Activated B cell treated with CpG ODN at 0.5 μM for 24 hours (primary cell): ENCODE data around the gene LTB4R. TPM values are rescaled to one million over a fixed set of nuclear protein-coding genes. Genes with fewer than 3 reads are reported as not detected.
A peak's percentile ranks its signal among the peaks of the same experiment; 100 is the strongest.

Experiments used
- ATAC-seq: fragments of 200-7000 bp; cut with Tn5 transposase; one replicate; pipeline ENCODE4 v1.10.0; 2021; ENCODE audit warnings: low read depth, mild to moderate bottlenecking, moderate library complexity
- CTCF ChIA-PET: fragments of 350-600 bp; sonication (Branson Sonifier 250); formaldehyde crosslinking; loops from one replicate; lab custom pipeline; 2021; ENCODE audit warnings: antibody characterized with exemption; lab: Charles Lee
- POLR2A ChIA-PET: fragments of 350-600 bp; sonication (Branson Sonifier 250); formaldehyde crosslinking; loops from one replicate; lab custom pipeline; 2021; ENCODE audit warnings: antibody characterized with exemption; lab: Charles Lee
- DNase-seq: peaks from one replicate; pipeline ENCODE4 v3.0.0; 2022
- H3K27ac Mint-ChIP-seq: one replicate; pipeline ENCODE4 v1.8.0; 2020; ENCODE audit warnings: mixed read lengths
- H3K27me3 Mint-ChIP-seq: one replicate; pipeline ENCODE4 v1.8.0; 2021; ENCODE audit warnings: mixed read lengths
- H3K36me3 Mint-ChIP-seq: one replicate; pipeline ENCODE4 v1.8.0; 2021; ENCODE audit warnings: low read depth, mixed read lengths
- H3K4me1 Mint-ChIP-seq: one replicate; pipeline ENCODE4 v1.8.0; 2021; ENCODE audit warnings: mixed read lengths
- H3K4me3 Mint-ChIP-seq: one replicate; pipeline ENCODE4 v1.8.0; 2020; ENCODE audit warnings: mild to moderate bottlenecking, mixed read lengths
- H3K9me3 Mint-ChIP-seq: one replicate; pipeline ENCODE4 v1.8.0; 2020; ENCODE audit warnings: mixed read lengths
- intact Hi-C: fragments of 100-400 bp; cut with micrococcal nuclease; formaldehyde crosslinking; loops from one replicate; pipeline ENCODE4 v1.15.1; 2024
- total RNA-seq: library from RNA; stranded (reverse); gene quantifications from 2 replicates; pipeline ENCODE4 v1.2.3, GENCODE V29; 2022
- TF ChIP-seq, protein P1 (sequence below): fragments of 200-600 bp; IDR thresholded peaks from one replicate; pipeline ENCODE4 v1.8.0; 2022; ENCODE audit warnings: antibody characterized with exemption, mild to moderate bottlenecking

Gene LTB4R
- total RNA-seq, 1 donor from 2014 or later = 8.2 TPM

DNA sequence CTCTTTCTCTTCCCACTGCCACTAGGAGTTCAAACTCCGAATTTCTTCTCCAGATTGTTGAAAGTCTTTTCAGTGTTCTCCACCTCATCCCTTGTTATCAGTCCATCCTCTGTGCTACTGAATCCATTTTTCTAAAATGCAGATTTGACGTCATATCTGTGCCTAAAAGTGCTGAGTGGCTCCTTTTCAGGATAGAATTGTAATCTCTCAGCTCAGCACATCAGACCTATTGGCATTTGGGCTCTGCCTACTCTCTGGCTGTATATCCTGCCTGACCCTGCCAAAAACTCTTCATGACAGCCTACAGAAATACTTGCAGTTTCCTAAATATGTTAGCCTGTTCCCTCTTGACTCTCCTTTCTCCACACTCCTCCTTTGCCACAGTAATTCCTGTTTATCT is 38.8 kb upstream of the LTB4R start:
- ChIA-PET CTCF (interaction anchor here (0.6 to 2.5 kb wide), 5 partner anchors 25 to 1143 kb away, joined by 3 to 30 read pairs (median 5); partner anchors contain the start of gene TINF2), POLR2A (interaction anchor here (0.7 to 9.8 kb wide), 11 partner anchors 8 to 261 kb away, joined by 3 to 175 read pairs (median 18); partner anchors contain the start of genes CBLN3, CHMP4A, DHRS1 and IRF9)
- Mint-ChIP-seq H3K4me1 (peaks cover 68% of the 10 kb centered on the region), H3K36me3 (peaks cover 23% of the 10 kb centered on the region), H3K27me3 (no peaks in the 10 kb centered on the region), H3K9me3 (no peaks in the 10 kb centered on the region), H3K27ac (peak overlapping the region; percentile 96), H3K4me3 (peak overlapping the region; percentile 90)
- DNase-seq (no peak), ATAC-seq (no peak)
- intact Hi-C loops = loop anchor here (5.0 kb wide), 2 partner anchors 40 to 95 kb away; partner anchors contain the start of genes GMPR2, NEDD8 and NFATC4
- TF ChIP-seq, protein P1, sequence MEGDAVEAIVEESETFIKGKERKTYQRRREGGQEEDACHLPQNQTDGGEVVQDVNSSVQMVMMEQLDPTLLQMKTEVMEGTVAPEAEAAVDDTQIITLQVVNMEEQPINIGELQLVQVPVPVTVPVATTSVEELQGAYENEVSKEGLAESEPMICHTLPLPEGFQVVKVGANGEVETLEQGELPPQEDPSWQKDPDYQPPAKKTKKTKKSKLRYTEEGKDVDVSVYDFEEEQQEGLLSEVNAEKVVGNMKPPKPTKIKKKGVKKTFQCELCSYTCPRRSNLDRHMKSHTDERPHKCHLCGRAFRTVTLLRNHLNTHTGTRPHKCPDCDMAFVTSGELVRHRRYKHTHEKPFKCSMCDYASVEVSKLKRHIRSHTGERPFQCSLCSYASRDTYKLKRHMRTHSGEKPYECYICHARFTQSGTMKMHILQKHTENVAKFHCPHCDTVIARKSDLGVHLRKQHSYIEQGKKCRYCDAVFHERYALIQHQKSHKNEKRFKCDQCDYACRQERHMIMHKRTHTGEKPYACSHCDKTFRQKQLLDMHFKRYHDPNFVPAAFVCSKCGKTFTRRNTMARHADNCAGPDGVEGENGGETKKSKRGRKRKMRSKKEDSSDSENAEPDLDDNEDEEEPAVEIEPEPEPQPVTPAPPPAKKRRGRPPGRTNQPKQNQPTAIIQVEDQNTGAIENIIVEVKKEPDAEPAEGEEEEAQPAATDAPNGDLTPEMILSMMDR = no peak

GRCh38 chr14:24273422-24273998 is 37.8 kb upstream of the LTB4R start:
- CTCF ChIA-PET = interaction anchor here (0.9 to 1.9 kb wide), 4 partner anchors 16 to 31 kb away, joined by 3 to 14 read pairs (median 4); partner anchors contain the start of gene TINF2
- TF ChIP-seq, protein P1 = no peak
- POLR2A ChIA-PET = interaction anchor here (0.6 to 9.8 kb wide), 11 partner anchors 16 to 159 kb away, joined by 3 to 175 read pairs (median 4); partner anchors contain the start of genes CHMP4A, DCAF11, DHRS1 and MDP1
- no peak for DNase-seq
- Mint-ChIP-seq H3K4me1 (peaks cover 78% of the 10 kb centered on the region), H3K36me3 (peaks cover 17% of the 10 kb centered on the region), H3K27me3 (no peaks in the 10 kb centered on the region), H3K9me3 (no peaks in the 10 kb centered on the region), H3K4me3 (peak overlapping the region; percentile 64), H3K27ac (peak overlapping the region; percentile 96)
- intact Hi-C loops = loop anchor here (5.0 kb wide), 2 partner anchors 41 to 94 kb away; partner anchors contain the start of genes GMPR2, NEDD8 and NFATC4
- ATAC-seq = no peak

DNA sequence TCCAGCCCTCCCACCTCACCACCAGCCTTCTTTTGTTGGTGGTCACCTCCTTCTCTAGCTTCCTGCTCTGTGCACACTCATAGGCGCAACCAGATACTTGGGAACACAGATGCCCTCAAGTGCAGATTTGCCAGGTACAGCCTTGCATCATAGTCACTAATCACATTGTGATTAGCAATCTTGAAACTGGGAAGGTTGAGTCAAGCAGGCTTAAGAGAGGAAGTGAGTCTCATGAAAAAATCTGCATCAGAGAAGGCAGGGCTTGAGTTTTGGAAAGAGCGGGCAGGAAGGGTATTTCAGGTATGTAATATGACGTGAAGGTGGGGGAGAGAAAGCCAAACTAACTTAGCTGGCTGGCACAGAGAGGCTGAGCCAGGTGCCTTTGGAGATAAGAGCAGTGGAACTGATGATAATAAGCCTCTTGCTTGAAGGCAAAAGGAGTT is 37.2 kb upstream of the LTB4R start:
- ChIA-PET POLR2A (interaction anchor here (0.6 to 9.8 kb wide), 10 partner anchors 16 to 160 kb away, joined by 3 to 175 read pairs (median 6); partner anchors contain the start of genes CHMP4A, DCAF11, DHRS1 and EMC9), CTCF (interaction anchor here (0.9 to 1.9 kb wide), 4 partner anchors 16 to 31 kb away, joined by 3 to 14 read pairs (median 4); partner anchors contain the start of gene TINF2)
- peak overlapping the region; percentile 96 for H3K27ac Mint-ChIP-seq
- TF ChIP-seq, protein P1 = no peak
- H3K4me3 Mint-ChIP-seq = peak overlapping the region; percentile 64
- DNase-seq (peak; percentile 32), ATAC-seq (peak; percentile 43)
- intact Hi-C loops = loop anchor here (1.0 to 5.0 kb wide), 3 partner anchors 42 to 93 kb away; partner anchors contain the start of genes GMPR2, NEDD8 and NFATC4
- H3K9me3 Mint-ChIP-seq = no peaks in the 10 kb centered on the region
- no peaks in the 10 kb centered on the region for H3K27me3 Mint-ChIP-seq
- peaks cover 11% of the 10 kb centered on the region for H3K36me3 Mint-ChIP-seq
- peaks cover 84% of the 10 kb centered on the region for H3K4me1 Mint-ChIP-seq

DNA sequence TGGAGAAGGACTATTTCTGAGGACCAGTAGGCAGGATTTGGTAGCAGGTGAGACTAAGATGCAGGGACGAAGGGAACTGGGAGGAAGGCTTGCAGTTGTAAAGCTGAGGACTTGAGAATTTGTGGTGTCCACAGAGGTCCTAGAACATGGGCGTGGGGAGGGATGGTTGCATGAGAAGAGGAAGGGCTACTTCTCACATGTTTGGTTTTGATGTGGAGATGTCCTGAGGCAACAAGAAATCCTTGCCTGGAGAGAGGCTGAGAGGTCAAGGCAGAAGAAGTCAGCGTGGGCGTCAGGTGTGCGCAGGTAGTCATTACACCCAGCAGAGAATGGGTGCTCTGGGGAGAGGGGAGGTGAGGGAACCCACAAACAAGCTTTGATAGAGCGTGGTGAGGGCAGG is 34.2 kb upstream of the LTB4R start:
- H3K4me3 Mint-ChIP-seq = peak overlapping the region; percentile 3
- ChIA-PET CTCF (interaction anchor here (0.8 to 6.3 kb wide), 3 partner anchors 19 to 56 kb away, joined by 3 to 64 read pairs (median 13); partner anchors contain the start of gene TINF2), POLR2A (interaction anchor here (0.8 to 5.0 kb wide), 9 partner anchors 21 to 155 kb away, joined by 3 to 80 read pairs (median 4); partner anchors contain the start of genes CHMP4A, DHRS1, IRF9 and LTB4R)
- TF ChIP-seq, protein P1 = no peak
- intact Hi-C loops = no loop called here
- DNase-seq (no peak), ATAC-seq (no peak)
- peak overlapping the region; percentile 90 for H3K27ac Mint-ChIP-seq
- H3K27me3 Mint-ChIP-seq = no peaks in the 10 kb centered on the region
- peaks cover 92% of the 10 kb centered on the region for H3K4me1 Mint-ChIP-seq
- H3K36me3 Mint-ChIP-seq = no peaks in the 10 kb centered on the region
- no peaks in the 10 kb centered on the region for H3K9me3 Mint-ChIP-seq
